Transverse colon (tissue), 4 donors: ENCODE results near the gene TMUB1. TPM values are rescaled to one million over a fixed set of nuclear protein-coding genes. Genes with fewer than 3 reads are reported as not detected.

Experiments used
- DNase-seq: peaks from one replicate; pipeline ENCODE4 v3.0.0-alpha.2; 2019
- H3K27ac ChIP-seq, 4 donors: fragments of 200-600 bp; sonication (generic); 2 replicates each; pipeline ENCODE4 v1.5.1; 2016 to 2018; ENCODE audit warnings: inconsistent platforms in 4 of 4
- H3K27me3 ChIP-seq: fragments of 200-600 bp; sonication (generic); 2 replicates; pipeline ENCODE4 v1.5.1; 2017; ENCODE audit warnings: inconsistent platforms
- H3K36me3 ChIP-seq, 4 donors: fragments of 200-600 bp; sonication (generic); 2 replicates each; pipeline ENCODE4 v1.5.1; 2017 to 2019; ENCODE audit warnings: inconsistent platforms in 4 of 4
- H3K4me1 ChIP-seq, 4 donors: fragments of 200-600 bp; sonication (generic); 2 replicates each; pipeline ENCODE4 v1.5.1; 2017 to 2020; ENCODE audit warnings: inconsistent platforms in 4 of 4
- H3K4me3 ChIP-seq, 4 donors: fragments of 200-600 bp; sonication (generic); 1 replicate in 1 of 4; 2 replicates in 3 of 4; pipeline versions ENCODE4 v1.5.1 to v1.6.1; 2017 to 2019; ENCODE audit warnings: inconsistent platforms in 4 of 4
- H3K9me3 ChIP-seq, 2 donors: fragments of 200-600 bp; sonication (generic); 2 replicates each; pipeline ENCODE4 v1.5.1; 2017 to 2019; ENCODE audit warnings: inconsistent platforms in 2 of 2
- EP300 ChIP-seq: sonication (generic); formaldehyde crosslinking; IDR thresholded peaks from one replicate; pipeline ENCODE4 v1.6.1; 2017; ENCODE audit warnings: antibody characterized with exemption, low read depth
- POLR2A ChIP-seq: fragments of 450-650 bp; IDR thresholded peaks from one replicate; pipeline ENCODE4 v1.6.1; 2016; ENCODE audit warnings: antibody characterized with exemption, mild to moderate bottlenecking, moderate library complexity
- POLR2AphosphoS5 ChIP-seq, 3 donors: sonication (generic); formaldehyde crosslinking; IDR thresholded peaks; one replicate each; pipeline ENCODE4 v1.6.1; 2016; ENCODE audit warnings: antibody characterized with exemption in 3 of 3
- WGBS, 2 donors: methylation state at CpG; one replicate each; pipeline ENCODE4 v1.1.5; 2018; ENCODE audit warnings: low coverage in 1 of 2; 5-methylcytosine and 5-hydroxymethylcytosine counted together
- in situ Hi-C, 4 donors: fragments of 200-750 bp; cut with MboI; loops; one replicate each; pipeline versions ENCODE4 v1.15.0 to v1.15.1; 2017; ENCODE audit warnings: low sequenced_read_pairs in 3 of 4, low pct_ligation_motif_present in 1 of 4, low pct_unique_long_range_greater_than_20kb in 1 of 4
- intact Hi-C: fragments of 100-400 bp; cut with DNase I; formaldehyde crosslinking; loops from one replicate; pipeline ENCODE4 v1.15.1; 2023; ENCODE audit warnings: low total_unique reads
- total RNA-seq, 4 donors: library from RNA; depleted of rRNA; stranded (reverse); fragments of >200 nt; gene quantifications; one replicate each; pipeline ENCODE4 v1.1.0, GENCODE V29; 2016
- TF ChIP-seq, protein P1 (sequence below), 5 experiments: fragments of 200-600 bp in 3 of 5; fragments of 450-650 bp in 2 of 5; sonication (generic) in 3 of 5; IDR thresholded peaks; 1 replicate in 2 of 5; 2 replicates in 3 of 5; pipeline ENCODE4 v1.5.1; 2016 to 2017; ENCODE audit warnings: antibody characterized with exemption in 5 of 5, inconsistent platforms in 3 of 5, mild to moderate bottlenecking in 2 of 5, moderate library complexity in 1 of 5

Gene TMUB1
- total RNA-seq, 4 donors from 2014 or later = 67.5 to 105 (median 85.9) TPM

DNA sequence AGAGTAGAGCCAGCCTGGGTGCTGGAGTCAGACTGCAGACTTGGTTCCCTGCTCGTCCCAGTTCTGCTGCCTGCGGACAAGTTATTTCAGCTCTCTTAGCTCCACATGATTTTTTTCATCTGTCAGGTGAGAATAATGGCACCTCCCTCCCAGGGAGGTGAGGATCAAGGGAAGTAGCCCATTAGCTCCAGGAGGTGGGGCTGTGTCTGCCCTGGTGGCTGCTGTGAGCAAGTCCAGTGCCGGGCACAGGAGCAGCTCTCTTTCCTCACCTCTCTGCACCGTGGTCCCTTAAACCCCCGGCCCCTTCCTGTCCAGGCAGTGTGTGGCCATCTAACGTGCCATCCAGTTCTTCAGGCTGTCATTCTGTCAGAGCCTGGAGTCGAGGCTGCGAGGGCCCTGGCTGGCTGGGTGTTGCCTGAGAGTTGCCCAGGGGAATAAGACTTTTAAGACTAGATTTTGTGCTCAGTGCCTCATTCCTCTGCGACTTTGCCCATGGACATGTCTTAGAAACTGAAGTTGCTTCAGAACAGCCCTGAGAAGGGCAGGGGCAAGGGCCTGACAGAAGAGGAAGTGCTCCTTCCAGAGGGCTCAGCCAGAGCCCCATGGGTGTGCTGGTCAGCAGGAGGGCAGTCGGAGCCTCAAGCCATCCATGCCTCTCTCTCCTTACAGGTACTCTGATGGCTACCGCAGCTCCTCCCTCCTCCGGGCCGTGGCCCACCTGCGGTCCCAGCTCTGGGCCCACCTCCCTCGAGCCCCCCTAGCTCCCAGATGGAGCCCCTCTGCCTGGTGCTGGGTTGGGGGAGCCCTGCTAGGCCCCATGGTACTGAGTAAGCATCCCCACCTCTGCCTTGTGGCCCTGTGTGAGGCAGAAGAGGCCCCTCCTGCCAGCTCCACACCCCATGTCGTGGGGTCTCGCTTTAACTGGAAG is 50.1 kb downstream of the TMUB1 start:
- TF ChIP-seq, protein P1, sequence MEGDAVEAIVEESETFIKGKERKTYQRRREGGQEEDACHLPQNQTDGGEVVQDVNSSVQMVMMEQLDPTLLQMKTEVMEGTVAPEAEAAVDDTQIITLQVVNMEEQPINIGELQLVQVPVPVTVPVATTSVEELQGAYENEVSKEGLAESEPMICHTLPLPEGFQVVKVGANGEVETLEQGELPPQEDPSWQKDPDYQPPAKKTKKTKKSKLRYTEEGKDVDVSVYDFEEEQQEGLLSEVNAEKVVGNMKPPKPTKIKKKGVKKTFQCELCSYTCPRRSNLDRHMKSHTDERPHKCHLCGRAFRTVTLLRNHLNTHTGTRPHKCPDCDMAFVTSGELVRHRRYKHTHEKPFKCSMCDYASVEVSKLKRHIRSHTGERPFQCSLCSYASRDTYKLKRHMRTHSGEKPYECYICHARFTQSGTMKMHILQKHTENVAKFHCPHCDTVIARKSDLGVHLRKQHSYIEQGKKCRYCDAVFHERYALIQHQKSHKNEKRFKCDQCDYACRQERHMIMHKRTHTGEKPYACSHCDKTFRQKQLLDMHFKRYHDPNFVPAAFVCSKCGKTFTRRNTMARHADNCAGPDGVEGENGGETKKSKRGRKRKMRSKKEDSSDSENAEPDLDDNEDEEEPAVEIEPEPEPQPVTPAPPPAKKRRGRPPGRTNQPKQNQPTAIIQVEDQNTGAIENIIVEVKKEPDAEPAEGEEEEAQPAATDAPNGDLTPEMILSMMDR (IDR thresholded peaks at IDR 0.05) = no peak
- no peak for TF ChIP-seq POLR2AphosphoS5 (IDR thresholded peaks at IDR 0.05)
- no peak for TF ChIP-seq POLR2A
- no peak for TF ChIP-seq EP300
- H3K36me3 ChIP-seq = peaks cover 0 to 5% (median 2%) of the 10 kb centered on the region in 4 donors
- intact Hi-C loops = no loop called here
- in situ Hi-C loops = loop anchor here in 1 of 4 donors (10.0 kb wide), 1 partner anchor 72 kb away; no protein-coding TSS in a partner anchor
- H3K9me3 ChIP-seq = no peaks in the 10 kb centered on the region
- DNase-seq = no peak
- WGBS, 2 donors = 40 to 92% methylated on average over 1 to 15 of the region's 17 CpGs
- H3K4me1 ChIP-seq = peaks cover 0 to 13% (median 8%) of the 10 kb centered on the region in 4 donors
- no peaks in the 10 kb centered on the region for H3K27me3 ChIP-seq
- H3K4me3 ChIP-seq = no peak overlapping the region
- no peak overlapping the region for H3K27ac ChIP-seq

Other genes with a start within 250 kb of the TMUB1 start
- gene AOC1, start 231.0 kb downstream of the TMUB1 start, total RNA-seq = 100 to 1,000 TPM; 143 to 687 (median 427) TPM
- 10 to 100 TPM in 3 of 4 donors, 1 to 10 TPM in 1; 9.5 to 39.0 (median 19.3) TPM for gene KCNH2, start 105.2 kb downstream of the TMUB1 start, total RNA-seq
- gene NOS3, start 92.5 kb downstream of the TMUB1 start, total RNA-seq = 10 to 100 TPM in 2 of 4 donors, 1 to 10 TPM in 2; 2.5 to 34.2 (median 7.0) TPM
- gene ATG9B, start 59.0 kb downstream of the TMUB1 start, total RNA-seq = 1 to 10 TPM in 1 of 4 donors, not detected in 3; 1.1 TPM
- 10 to 100 TPM; 33.3 to 76.4 (median 51.4) TPM for gene ABCB8, start 55.0 kb downstream of the TMUB1 start, total RNA-seq
- 1 to 10 TPM; 2.6 to 4.3 (median 3.1) TPM for gene ASIC3, start 35.0 kb downstream of the TMUB1 start, total RNA-seq
- 10 to 100 TPM in 3 of 4 donors, 1 to 10 TPM in 1; 1.1 to 33.8 (median 10.7) TPM for gene CDK5, start 25.6 kb downstream of the TMUB1 start, total RNA-seq
- gene SLC4A2, start 23.9 kb downstream of the TMUB1 start, total RNA-seq = 100 to 1,000 TPM in 2 of 4 donors, 10 to 100 TPM in 2; 61.7 to 464 (median 83.2) TPM
- gene FASTK, start 2.7 kb downstream of the TMUB1 start, total RNA-seq = 100 to 1,000 TPM; 121 to 241 (median 144) TPM
- gene AGAP3, start 3.0 kb upstream of the TMUB1 start, total RNA-seq = 10 to 100 TPM; 54.9 to 74.4 (median 63.8) TPM
- gene GBX1, start 84.2 kb upstream of the TMUB1 start, total RNA-seq = not detected
- gene ASB10, start 103.8 kb upstream of the TMUB1 start, total RNA-seq = not detected
- not detected for gene H2BK1, start 127.0 kb upstream of the TMUB1 start, total RNA-seq
- gene ABCF2, start 143.7 kb upstream of the TMUB1 start, total RNA-seq = 10 to 100 TPM in 3 of 4 donors, 1 to 10 TPM in 1; 10.0 to 30.8 (median 27.8) TPM
- gene CHPF2, start 149.0 kb upstream of the TMUB1 start, total RNA-seq = 100 to 1,000 TPM in 1 of 4 donors, 10 to 100 TPM in 3; 48.4 to 104 (median 50.9) TPM
- gene SMARCD3, start 165.2 kb upstream of the TMUB1 start, total RNA-seq = 10 to 100 TPM in 2 of 4 donors, 1 to 10 TPM in 2; 6.6 to 19.1 (median 9.9) TPM